Frontal cortex (tissue), 4 donors: ENCODE results near the gene SLC28A3. TPM values are rescaled to one million over a fixed set of nuclear protein-coding genes. Genes with fewer than 3 reads are reported as not detected.
A peak's percentile ranks its signal among the peaks of the same experiment; 100 is the strongest.

Experiments
- DNase-seq, 2 donors: peaks; one replicate each; pipeline ENCODE4 v3.0.0; 2012; ENCODE audit warnings: low spot score in 2 of 2
- FAIRE-seq: peaks from 2 replicates; lab custom pipeline; 2012; peaks lifted over from hg19 to GRCh38; lab: Jason Lieb, UNC
- total RNA-seq: library from RNA; depleted of rRNA; stranded (reverse); fragments of >200 nt; gene quantifications from one replicate; pipeline ENCODE4 v1.2.3, GENCODE V29; 2014
- donor health status: control.
- donor health status: control.
- donor health status: control.

SLC28A3 gene
- total RNA-seq, 1 donor from 2014 or later, result not detected

DNA sequence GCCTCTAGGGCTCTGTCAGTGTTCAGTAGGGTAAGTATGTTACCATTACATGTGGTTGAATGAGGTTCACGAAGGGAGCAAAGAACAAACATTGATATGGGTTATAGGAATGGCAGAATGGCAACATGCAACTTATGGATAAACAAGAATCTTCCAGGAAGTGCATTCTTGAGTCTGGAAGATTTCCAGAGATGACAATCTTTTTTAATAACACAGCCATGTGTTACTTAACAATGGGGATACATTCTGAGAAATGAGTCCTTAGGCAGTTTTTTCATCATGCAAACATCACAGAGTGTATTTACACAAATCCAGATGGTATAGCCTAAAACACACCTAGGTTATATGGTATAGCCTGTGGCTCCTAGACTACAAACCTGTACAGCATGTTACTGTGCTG, 9.1 kb upstream of the SLC28A3 start:
- DNase-seq (no peak), FAIRE-seq (no peak)

DNA sequence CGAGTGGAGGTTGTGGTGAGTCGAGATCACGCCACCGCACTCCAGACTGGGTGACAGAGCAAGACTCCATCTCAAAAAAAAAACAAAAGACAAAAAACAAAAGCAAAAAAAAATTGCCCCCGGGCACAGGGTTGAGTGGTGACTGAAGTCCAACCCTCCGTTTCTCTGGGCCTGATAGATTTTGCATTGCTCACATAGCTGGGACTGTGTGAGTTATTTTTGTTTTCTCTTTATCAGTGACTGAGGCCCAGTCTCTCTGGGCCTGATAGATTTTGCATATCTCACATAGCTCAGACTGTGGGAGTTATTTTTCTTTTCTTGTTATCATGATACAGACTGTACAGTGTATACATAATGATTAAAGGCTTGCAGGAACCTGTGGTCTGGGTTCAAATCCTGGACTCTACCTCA, 2.6 kb upstream of the SLC28A3 start:
- DNase-seq (no peak), FAIRE-seq (no peak)

DNA sequence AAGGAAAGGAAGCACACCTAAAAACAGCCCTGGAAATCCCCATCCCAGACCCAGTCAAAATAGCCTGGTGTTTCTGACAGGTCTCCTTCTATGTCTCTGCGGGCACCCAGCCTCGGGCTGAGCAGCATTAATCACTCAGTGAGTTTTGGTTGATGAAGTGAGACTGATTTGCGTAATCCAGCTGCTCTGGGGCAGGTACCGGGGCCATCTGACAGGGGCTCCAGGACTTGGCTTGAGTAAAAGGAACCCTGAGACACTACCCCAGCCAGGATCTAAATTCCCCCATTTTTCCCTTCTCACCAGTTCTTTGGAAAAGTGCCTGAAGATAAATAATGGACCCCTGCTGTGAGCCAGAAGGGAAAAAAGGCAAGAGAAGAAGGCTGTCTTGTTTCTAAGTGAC, 596 bp downstream of the SLC28A3 start:
- FAIRE-seq (no peak), DNase-seq (no peak)

- DNase-seq (no peak), FAIRE-seq (no peak)
Observed at GRCh38 chr9:84339503-84339902, 1.1 kb downstream of the SLC28A3 start.

DNA sequence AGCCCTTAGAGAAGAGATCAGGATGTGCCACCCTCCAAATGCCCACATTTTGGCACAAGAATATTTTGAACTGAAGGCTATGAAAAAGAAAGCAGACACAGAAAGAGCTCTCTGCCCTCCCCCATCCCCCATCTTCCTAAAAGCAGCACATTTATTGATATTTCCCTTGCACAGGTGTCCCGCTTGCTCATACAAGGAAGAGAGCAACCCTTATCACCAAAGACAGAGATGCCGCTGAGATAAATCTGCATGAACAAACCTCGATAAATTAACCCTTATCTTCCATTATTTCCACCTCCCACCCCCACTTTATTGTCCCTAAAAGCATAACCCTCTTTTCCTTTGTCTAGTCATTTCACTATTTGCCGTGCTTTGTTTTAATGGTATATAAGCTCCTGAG, 1.8 kb downstream of the SLC28A3 start:
- FAIRE-seq, result no peak
- DNase-seq, result no peak

- FAIRE-seq (no peak), DNase-seq (no peak)
Observed at GRCh38 chr9:84337252-84337651, 3.3 kb downstream of the SLC28A3 start.

DNA sequence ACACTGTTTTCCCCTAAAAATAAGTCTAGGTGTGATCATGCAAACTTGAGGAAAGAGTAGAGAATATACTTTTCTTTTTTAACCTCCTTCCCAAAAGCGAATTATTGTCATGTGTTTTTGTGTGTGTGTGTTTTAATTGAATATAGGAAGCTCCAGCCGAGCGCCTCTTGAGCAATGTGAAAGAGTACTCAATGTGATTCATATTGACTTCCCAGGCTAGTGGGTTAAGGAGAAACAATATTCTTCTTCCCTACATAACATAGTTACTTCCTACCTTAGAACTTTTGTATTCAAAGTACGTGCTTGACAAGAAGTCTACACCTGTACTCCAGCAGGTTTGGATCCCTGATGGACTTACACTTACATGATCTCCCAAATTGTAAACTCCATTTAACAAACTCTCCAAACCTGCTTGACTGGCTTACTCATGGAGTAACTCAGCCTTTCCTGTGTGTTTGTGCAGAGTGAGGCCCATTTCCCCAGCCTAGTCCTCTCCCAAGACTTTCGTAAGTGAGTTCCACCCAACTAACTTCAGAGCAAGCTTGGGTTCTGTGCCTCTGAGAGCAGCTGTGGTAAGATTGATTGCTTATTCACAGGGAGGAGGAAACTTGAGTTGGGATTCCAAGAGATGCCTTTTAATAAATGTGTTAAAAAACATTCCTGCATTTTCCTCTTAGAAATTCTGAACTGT, 9.3 kb downstream of the SLC28A3 start:
- FAIRE-seq (no peak), DNase-seq (no peak)

DNA sequence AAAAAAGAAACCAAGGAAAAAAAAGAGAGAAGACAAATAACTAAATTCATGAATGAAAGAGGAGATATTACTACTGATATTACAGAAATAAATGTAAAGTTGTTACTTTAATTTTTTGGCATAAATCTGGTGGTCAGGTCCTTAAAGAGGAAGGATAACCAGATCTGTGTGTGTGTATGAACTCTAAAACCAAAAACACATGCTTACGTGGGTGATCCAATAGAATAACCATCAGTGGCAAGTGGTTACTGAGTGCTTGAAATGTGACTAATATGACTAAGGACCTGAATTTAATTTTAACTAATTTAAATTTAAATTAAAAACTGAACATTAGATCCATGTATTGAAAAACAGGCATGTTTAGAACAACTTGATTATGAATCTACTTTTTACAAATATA, 10.3 kb downstream of the SLC28A3 start:
- no peak for FAIRE-seq
- no peak for DNase-seq

DNA sequence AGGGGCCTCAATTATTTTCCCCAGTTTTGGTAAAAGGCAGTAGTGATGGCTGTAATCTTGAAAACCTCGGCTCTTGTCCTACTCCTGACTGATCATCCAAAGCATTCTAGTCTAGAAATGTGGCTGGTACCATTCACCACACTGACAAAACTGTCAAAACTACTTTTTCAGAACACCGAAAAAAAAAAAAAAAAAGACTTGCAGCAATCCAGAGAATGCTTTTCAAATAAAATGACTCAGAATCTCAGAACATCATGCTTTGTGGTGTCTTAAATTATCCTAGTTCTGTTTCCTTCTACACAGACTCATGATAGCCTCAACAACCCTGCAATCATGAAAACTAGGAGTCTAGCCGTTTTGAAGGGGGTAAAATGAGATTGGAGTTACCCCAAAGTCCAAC, 13.4 kb downstream of the SLC28A3 start:
- FAIRE-seq (no peak), DNase-seq (no peak)

GRCh38 chr9:84325347-84325973, 15.1 kb downstream of the SLC28A3 start:
- FAIRE-seq, result no peak
- no peak for DNase-seq

- no peak for FAIRE-seq
- DNase-seq, result no peak
Observed at GRCh38 chr9:84324811-84325210, 15.7 kb downstream of the SLC28A3 start.

DNA sequence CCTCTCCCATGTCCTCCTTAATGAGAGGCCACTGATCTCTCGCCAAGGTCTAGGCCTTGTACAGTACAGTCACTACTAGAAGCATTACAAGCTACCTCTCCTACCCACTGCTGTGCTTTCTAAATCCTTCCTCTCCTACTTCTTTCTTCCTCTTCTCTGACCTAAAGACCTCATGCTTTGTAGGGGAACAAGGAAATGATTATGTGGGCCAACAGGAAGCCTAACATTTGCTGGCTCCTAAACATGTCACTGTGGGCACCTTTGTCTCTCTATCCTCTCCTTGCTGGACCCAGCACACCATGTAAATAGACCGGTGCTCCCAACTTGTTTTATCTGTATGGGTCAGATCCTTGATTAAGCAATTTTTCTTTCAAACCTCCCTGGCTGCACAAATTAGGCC, 16.7 kb downstream of the SLC28A3 start:
- FAIRE-seq, result no peak
- DNase-seq, result no peak

- DNase-seq, result no peak
Observed at GRCh38 chr9:84322828-84323227, 17.7 kb downstream of the SLC28A3 start.

GRCh38 chr9:84320231-84320630, 20.3 kb downstream of the SLC28A3 start:
- no peak for FAIRE-seq
- no peak for DNase-seq

More at GRCh38 chr9:84322828-84323227, 17.7 kb downstream of the SLC28A3 start:
- FAIRE-seq, result no peak

DNA sequence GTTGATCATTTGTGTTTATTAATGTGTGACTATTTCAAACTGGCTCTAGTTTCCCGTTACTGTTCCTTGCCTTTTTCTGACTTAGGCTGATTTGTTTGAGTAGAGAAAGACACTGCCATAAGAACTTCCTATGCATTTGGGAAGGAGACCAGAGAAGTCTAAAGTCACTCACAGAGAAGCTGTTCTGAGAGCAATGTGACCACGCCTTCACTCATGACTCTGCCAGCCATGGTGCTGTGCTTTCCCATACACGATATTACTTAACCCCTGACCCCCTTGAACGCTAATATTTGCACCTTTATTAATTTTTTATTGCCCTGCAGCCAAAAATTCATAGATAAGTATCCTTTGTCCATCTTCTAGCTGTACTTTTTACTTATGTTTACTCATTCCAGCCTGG, 20.9 kb downstream of the SLC28A3 start:
- DNase-seq, result no peak
- no peak for FAIRE-seq

GRCh38 chr9:84318981-84319380, 21.6 kb downstream of the SLC28A3 start:
- no peak for DNase-seq
- FAIRE-seq, result no peak

DNA sequence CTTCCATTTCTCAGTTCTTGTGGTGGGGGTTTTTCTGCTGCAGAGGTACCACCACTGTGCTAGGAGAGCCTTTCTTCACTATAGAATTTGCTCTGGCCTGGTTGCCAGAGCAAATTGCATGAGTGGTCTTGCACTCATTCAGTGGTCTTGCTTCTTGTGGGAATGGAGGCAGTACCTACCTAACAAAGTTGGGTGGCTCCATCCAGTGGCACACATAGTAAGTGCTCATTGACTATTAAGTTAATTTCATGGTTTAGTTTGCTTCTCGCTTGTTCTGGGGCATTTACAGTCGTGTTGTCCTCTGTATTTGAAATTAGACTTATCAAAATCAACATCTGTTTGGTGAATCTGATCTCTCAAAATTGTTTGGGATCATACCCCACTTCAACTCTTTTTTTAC, 23.0 kb downstream of the SLC28A3 start:
- FAIRE-seq (no peak), DNase-seq (no peak)

DNA sequence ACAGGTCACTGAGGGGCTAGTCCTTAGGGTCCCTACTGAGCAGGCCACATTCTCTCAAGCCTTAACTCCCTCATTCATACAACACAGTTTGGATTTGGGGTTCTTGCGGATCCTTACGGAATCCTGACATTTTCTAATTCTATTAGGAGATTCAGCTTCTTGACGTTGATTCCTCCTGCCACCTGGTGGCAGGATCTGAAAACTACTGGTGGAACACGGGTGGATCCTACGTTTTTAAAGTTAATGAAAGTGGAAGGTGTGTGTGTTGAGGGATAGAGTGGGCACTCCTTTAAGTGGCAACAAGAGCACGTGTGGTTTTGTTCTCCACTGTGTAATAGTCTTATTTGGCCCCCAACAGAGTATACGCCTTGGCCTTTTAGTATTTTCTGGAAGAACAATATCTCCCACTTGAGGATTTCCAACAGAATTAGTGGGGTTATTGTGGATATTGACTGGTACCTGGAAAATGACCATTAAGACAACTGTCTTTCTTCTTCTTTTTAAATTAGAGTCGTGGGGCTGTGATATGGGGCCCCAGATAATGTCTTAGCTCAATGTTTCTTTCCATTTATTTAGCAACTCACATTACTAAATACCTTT, 25.2 kb downstream of the SLC28A3 start:
- FAIRE-seq (no peak), DNase-seq (peak; percentile 6 to 44)

DNA sequence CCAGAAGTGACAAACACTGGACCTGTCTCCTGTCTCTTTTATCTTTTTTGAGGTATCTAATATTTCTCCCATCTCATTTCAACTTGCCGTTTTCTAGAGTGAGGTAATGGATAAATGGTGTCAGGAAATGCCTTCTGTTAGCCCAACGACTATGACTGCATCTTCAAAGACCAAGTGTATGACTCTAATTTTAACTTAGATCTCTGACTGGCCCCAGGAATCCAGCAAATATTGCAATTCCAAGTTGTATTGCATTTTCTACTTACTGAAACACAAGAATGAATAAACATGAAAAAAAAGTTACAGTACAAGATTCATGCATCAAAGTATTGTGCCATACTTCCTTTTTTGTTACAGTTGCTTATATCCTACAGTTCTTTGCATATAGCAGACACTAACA, 26.3 kb downstream of the SLC28A3 start:
- FAIRE-seq, result no peak
- DNase-seq, result no peak

GRCh38 chr9:84310883-84311282, 29.7 kb downstream of the SLC28A3 start:
- FAIRE-seq, result no peak
- DNase-seq, result no peak

DNA sequence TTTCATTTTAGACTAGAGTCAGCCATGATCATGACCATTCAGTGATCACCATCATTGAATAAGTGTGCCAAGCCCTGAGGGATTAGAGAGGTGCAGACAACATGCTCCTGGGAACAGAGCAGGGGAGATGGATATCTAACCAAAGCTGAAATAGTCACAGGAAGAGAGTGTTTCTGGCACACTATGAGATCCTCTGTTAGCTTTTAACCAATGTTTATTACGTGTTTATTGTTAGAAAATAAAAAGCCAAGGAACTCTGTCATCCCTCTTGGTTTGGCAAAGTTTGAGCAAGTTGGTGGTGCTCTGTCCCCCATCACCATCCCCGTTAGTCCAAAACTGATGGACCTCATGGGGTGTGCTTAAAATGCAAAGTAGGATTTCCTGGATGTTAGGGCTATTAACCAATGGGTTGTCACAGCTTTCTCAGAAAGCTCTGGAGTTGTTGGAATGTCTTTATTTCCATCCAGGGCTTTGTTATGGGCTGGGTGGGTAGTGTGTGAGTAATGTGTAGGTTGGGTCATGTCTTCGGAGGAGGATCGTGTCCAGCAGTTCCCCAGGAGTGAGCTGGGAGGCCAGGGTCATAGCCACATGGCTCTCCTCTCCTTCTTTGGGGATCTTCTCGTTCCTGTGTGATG, 34.9 kb downstream of the SLC28A3 start:
- DNase-seq, result no peak
- no peak for FAIRE-seq
